GM12878 (cell line): Measurements from ENCODE around the gene CTSS. TPM values are rescaled to one million over a fixed set of nuclear protein-coding genes. Genes with fewer than 3 reads are reported as not detected.
"Not testable (repeated sequence)": the region's sequence is repeated elsewhere in the genome, so short reads cannot be mapped to it uniquely, and the experiment has no call there.

Experiments
- ATAC-seq: fragments of 200-7000 bp; cut with Tn5 transposase; 3 replicates; pipeline ENCODE4 v1.9.1; 2020; ENCODE audit warnings: mild to moderate bottlenecking, moderate library complexity
- BruUV-seq: library from RNA; stranded (reverse); fragments of 400-500 nt; replicated peaks from 2 replicates; lab custom pipeline; 2021; lab: Mats Ljungman, UMichigan
- CTCF ChIA-PET: fragments of 300-600 bp; sonication (Branson Sonifier 250); formaldehyde crosslinking; extraction: SDS; loops from one replicate; lab custom pipeline; 2021; ENCODE audit warnings: inconsistent platforms; lab: Yijun Ruan, JAX
- POLR2A ChIA-PET: fragments of 350-600 bp; formaldehyde crosslinking; extraction: SDS; loops from one replicate; lab custom pipeline; 2021; ENCODE audit warnings: inconsistent platforms; lab: Charles Lee
- RAD21 ChIA-PET: fragments of 300-600 bp; sonication (Branson Sonifier 250); formaldehyde crosslinking; loops from one replicate; lab custom pipeline; 2023; ENCODE audit warnings: antibody characterized with exemption; ENCODE audit not compliant: unreplicated experiment; lab: Charles Lee
- SMC1A ChIA-PET: fragments of 300-600 bp; sonication (Branson Sonifier 250); formaldehyde crosslinking; loops from one replicate; lab custom pipeline; 2023; ENCODE audit not compliant: unreplicated experiment, uncharacterized antibody; lab: Charles Lee
- DNase-seq: peaks from one replicate; pipeline ENCODE4 v3.0.0-alpha.2; 2011; ENCODE audit warnings: low read depth, low spot score
- FAIRE-seq: peaks from 3 replicates; lab custom pipeline; 2011; peaks lifted over from hg19 to GRCh38; lab: Jason Lieb, UNC
- H2AFZ ChIP-seq: 2 replicates; pipeline ENCODE4 v1.6.0; 2011; ENCODE audit warnings: low read depth, low read length, control low read depth; ENCODE audit not compliant: control insufficient read depth
- H3K27ac ChIP-seq: 2 replicates; pipeline ENCODE4 v1.5.1; 2011; ENCODE audit warnings: control low read depth; ENCODE audit not compliant: control insufficient read depth, insufficient read depth
- H3K27me3 ChIP-seq, 2 experiments: replicated peaks in 1 of 2; 2 replicates each; pipeline versions ENCODE4 v1.6.0 to v1.6.1; 2011; ENCODE audit warnings: low read length in 1 of 2; ENCODE audit not compliant: control insufficient read depth in 2 of 2, insufficient read depth in 2 of 2
- H3K36me3 ChIP-seq, 2 experiments: 2 replicates each; pipeline ENCODE4 v1.5.1; 2011; ENCODE audit warnings: low read length in 1 of 2; ENCODE audit not compliant: control insufficient read depth in 2 of 2, insufficient read depth in 2 of 2
- H3K4me1 ChIP-seq: 2 replicates; pipeline ENCODE4 v1.6.1; 2011; ENCODE audit warnings: mild to moderate bottlenecking, low read length, moderate library complexity, mixed read lengths; ENCODE audit not compliant: control insufficient read depth, insufficient read depth
- H3K4me2 ChIP-seq: 2 replicates; pipeline ENCODE4 v1.6.0; 2011; ENCODE audit warnings: control low read depth; ENCODE audit not compliant: control insufficient read depth, insufficient read depth
- H3K4me3 ChIP-seq: fragments of 200-600 bp; sonication (generic); 2 replicates; pipeline ENCODE4 v1.5.1; 2016
- H3K79me2 ChIP-seq: 2 replicates; pipeline ENCODE4 v1.6.0; 2011; ENCODE audit warnings: low read length; ENCODE audit not compliant: control insufficient read depth, insufficient read depth
- H3K9ac ChIP-seq: 2 replicates; pipeline ENCODE4 v1.8.0; 2011; ENCODE audit warnings: low read length, control low read depth, mixed read lengths; ENCODE audit not compliant: control insufficient read depth, insufficient read depth
- H3K9me3 ChIP-seq: replicated peaks from 3 replicates; pipeline ENCODE4 v1.5.1; 2011; ENCODE audit warnings: mild to moderate bottlenecking, low read length; ENCODE audit not compliant: control insufficient read depth, insufficient read depth
- H4K20me1 ChIP-seq: 2 replicates; pipeline ENCODE4 v1.6.0; 2011; ENCODE audit not compliant: control insufficient read depth, insufficient read depth
- BRCA1 ChIP-seq: IDR thresholded peaks from 2 replicates; pipeline ENCODE4 v1.6.1; 2011; ENCODE audit warnings: low read depth, low read length, improper control_type of control experiment
- LARP7 ChIP-seq: fragments of 450-650 bp; IDR thresholded peaks from 2 replicates; pipeline ENCODE4 v1.6.1; 2017; ENCODE audit warnings: mild to moderate bottlenecking
- SPI1 ChIP-seq: IDR thresholded peaks from 2 replicates; pipeline ENCODE4 v1.6.1; 2011; ENCODE audit warnings: low read depth, mild to moderate bottlenecking, low read length, moderate library complexity, borderline replicate concordance; ENCODE audit not compliant: insufficient read depth
- WGBS: methylation state at CpG from one replicate; pipeline ENCODE4 v1.1.6; 2016; ENCODE audit warnings: low lambda C conversion rate; ENCODE audit not compliant: insufficient replicate concordance, insufficient coverage; ENCODE audit errors: missing lambda C conversion rate; 5-methylcytosine and 5-hydroxymethylcytosine counted together
- in situ Hi-C: fragments of 300-500 bp; cut with MboI; formaldehyde crosslinking; loops from 9 replicates; pipeline ENCODE4 v1.14.3; 2018; ENCODE audit warnings: mixed read lengths
- intact Hi-C: fragments of 100-400 bp; cut with micrococcal nuclease; formaldehyde crosslinking; loops from one replicate; pipeline ENCODE4 v1.14.2; 2022; ENCODE audit not compliant: unreplicated experiment
- polyA plus RNA-seq, 11 experiments: library from polyadenylated mRNA; depleted of rRNA in 4 of 11; unstranded in 6 of 11; stranded (reverse) in 5 of 11; fragments of >200 nt; fragmentation: Nextera tagmentation in 4 of 11; fragmentation: Illumina TruSeq in 1 of 11; extraction: Ambion mirVana in 4 of 11; extraction: Trizol in 1 of 11; gene quantifications; 1 replicate in 1 of 11; 2 replicates in 10 of 11; pipeline versions ENCODE4 v1.2.1 to v1.2.3, GENCODE V29; 2011 to 2016; ENCODE audit warnings: inconsistent platforms in 2 of 11, missing spikeins in 2 of 11, low read depth in 1 of 11
- total RNA-seq, 4 experiments: library from RNA; depleted of rRNA in 3 of 4; stranded (reverse); fragments of >200 nt in 3 of 4; fragmentation: Illumina TruSeq in 1 of 4; extraction: Trizol in 1 of 4; gene quantifications; 2 replicates each; pipeline versions ENCODE4 v1.2.1 to v1.2.3, GENCODE V29; 2013 to 2021

Gene CTSS
- total and polyA plus RNA-seq, 10 of the 15 experiments (the other 5 are each of a cell fraction or from before 2014, with no cell fraction given) = 32.8 to 174 (median 60.9) TPM

DNA sequence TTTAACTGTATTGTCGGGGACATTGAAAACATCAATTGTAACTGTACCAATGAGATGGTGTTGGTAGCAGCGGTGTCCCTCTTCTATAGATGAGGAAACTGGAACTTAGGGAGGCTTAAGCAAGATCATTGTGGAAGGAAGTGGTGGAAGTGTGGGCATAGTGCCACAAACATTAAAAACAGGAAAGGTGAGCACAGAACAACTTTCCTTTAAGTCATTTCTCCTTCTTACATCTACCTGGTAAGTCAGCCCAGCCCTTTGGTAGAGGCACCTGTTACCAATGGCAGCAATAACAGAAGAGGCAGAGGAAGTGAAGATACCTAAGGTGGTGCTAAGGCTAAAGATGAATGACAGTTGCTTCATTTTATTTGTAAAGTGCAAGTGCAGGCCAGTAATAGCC is 12.0 kb upstream of the CTSS start:
- no peaks in the 10 kb centered on the region for H3K79me2 ChIP-seq
- no peak for DNase-seq
- H3K27ac ChIP-seq = no peak overlapping the region
- no peak overlapping the region for H3K9ac ChIP-seq
- no peaks in the 10 kb centered on the region for H3K4me1 ChIP-seq
- no peak overlapping the region for H2AFZ ChIP-seq
- H3K4me2 ChIP-seq = no peak overlapping the region
- RAD21 ChIA-PET = no interaction called here
- ATAC-seq = no peak
- in situ Hi-C loops (no loop called here), intact Hi-C loops (no loop called here)
- SMC1A ChIA-PET = no interaction called here
- whole genome bisulfite sequencing = 100% methylated on average over 2 of the region's 2 CpGs
- no TSS peak for BruUV-seq
- H4K20me1 ChIP-seq = no peaks in the 10 kb centered on the region
- H3K9me3 ChIP-seq = no peaks in the 10 kb centered on the region
- H3K27me3 ChIP-seq = no peaks in the 10 kb centered on the region
- no peak overlapping the region for H3K4me3 ChIP-seq
- POLR2A ChIA-PET = no interaction called here
- no peak for FAIRE-seq
- CTCF ChIA-PET = no interaction called here
- TF ChIP-seq SPI1 = 0 out of 2 replicates have a peak, but pooled peaks have one; percentile 8
- TF ChIP-seq BRCA1 = no peak
- TF ChIP-seq LARP7 = no peak
- TF ChIP-seq, all 136 proteins: peak for 1
- no peaks in the 10 kb centered on the region for H3K36me3 ChIP-seq

DNA sequence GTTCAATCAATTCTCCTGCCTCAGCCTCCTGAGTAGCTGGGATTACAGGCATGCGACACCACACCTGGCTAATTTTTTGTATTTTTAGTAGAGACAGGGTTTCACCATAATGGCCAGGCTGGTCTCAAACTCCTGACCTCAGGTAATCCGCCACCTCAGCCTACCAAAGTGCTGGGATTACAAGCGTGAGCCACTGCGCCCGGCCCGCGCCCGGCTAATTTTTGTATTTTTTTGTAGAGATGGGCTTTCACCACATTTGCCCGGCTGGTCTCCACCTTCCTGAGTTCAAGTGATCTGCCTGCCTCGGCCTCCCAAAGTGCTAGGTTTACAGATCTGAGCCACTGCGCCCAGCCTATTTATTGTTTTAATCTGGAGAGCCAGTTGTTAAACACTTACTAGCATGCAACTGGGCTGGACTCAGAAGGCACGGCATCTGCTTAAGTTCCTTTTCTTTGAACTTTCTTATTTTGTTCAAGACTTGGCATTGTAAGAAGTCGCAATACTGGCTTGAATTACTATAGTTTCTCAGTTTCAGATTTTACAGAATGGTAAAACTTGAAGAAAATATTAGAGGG is 10.4 kb upstream of the CTSS start:
- H2AFZ ChIP-seq, H3K4me1 ChIP-seq, H3K4me2 ChIP-seq, RAD21 ChIA-PET, H3K4me3 ChIP-seq, H4K20me1 ChIP-seq, DNase-seq, POLR2A ChIA-PET, H3K36me3 ChIP-seq, intact Hi-C loops, FAIRE-seq, ATAC-seq, H3K27me3 ChIP-seq, H3K27ac ChIP-seq, CTCF ChIA-PET, H3K79me2 ChIP-seq, in situ Hi-C loops, H3K9me3 ChIP-seq, BruUV-seq, H3K9ac ChIP-seq: not testable (repeated sequence)
- SMC1A ChIA-PET = interaction anchor here (1.2 kb wide), 1 partner anchor 10 kb away, joined by 3 read pairs; no protein-coding TSS in a partner anchor
- 93% methylated on average over 13 of the region's 13 CpGs for WGBS
